ENCODE results near the gene NUP160.

Gene NUP160

GRCh38 chr11:47742494-47742893 lies 105.7 kb downstream of the NUP160 start:
- in situ Hi-C loops (cut with MboI; ENCODE audit: low sequenced_read_pairs) = loop anchor here (25.0 kb wide), 1 partner anchor 95 kb away; the partner anchor contains the start of gene NUP160

DNA sequence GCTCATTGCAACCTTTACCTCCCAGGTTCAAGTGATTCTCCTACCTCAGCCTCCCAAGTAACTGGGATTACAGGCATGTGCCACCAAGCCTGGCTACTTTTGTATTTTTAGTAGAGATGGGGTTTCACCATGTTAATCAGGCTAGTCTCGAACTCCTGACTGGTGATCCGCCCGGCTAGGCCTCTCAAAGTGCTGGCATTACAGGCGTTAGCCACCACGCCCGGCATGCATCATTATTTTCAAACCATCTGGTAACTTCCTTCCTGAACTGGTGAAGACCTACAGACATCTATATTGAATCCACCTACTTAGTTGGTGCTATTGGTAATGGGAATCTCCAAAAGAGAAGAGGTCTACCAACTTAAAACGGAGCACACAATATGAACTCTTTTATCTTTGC lies 110.3 kb downstream of the NUP160 start:
- in situ Hi-C loops (cut with MboI; ENCODE audit: low sequenced_read_pairs) = loop anchor here (25.0 kb wide), 1 partner anchor 99 kb away; the partner anchor contains the start of gene NUP160

- in situ Hi-C loops (cut with MboI; ENCODE audit: low sequenced_read_pairs) = loop anchor here (25.0 kb wide), 1 partner anchor 105 kb away; the partner anchor contains the start of gene NUP160
Observed at GRCh38 chr11:47732271-47732670, 115.9 kb downstream of the NUP160 start.

DNA sequence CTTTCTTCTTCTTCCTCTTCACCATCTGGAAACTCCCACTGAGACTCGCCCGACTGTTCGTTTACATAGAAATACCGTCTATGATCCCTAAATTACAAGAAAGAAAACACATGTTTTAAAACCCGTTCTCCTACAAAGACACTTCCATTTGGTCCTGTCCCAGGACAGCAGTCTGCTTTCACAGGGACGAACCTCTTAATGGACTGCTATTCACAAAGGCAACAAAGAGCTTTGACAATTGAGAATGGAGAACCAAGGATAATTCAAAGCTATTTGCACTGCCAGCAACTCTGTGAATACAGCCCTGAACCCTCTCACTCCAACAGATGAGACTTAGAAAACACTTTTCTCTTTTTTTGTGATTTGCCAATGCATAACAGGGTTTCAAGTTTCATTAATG lies 116.7 kb downstream of the NUP160 start:
- in situ Hi-C loops (cut with MboI; ENCODE audit: low sequenced_read_pairs) = loop anchor here (25.0 kb wide), 1 partner anchor 106 kb away; the partner anchor contains the start of gene NUP160
